H9 (cell line): ENCODE measurements around the gene DHRS1. TPM values are rescaled to one million over a fixed set of nuclear protein-coding genes. Genes with fewer than 3 reads are reported as not detected.

ENCODE experiments used
- DNase-seq: peaks from one replicate; pipeline ENCODE4 v3.0.0-alpha.2; 2017
- H2AFZ ChIP-seq: one replicate; pipeline ENCODE4 v1.6.1; 2013; ENCODE audit warnings: mild to moderate bottlenecking, low read length, control low read depth, moderate library complexity
- H2AK5ac ChIP-seq: 2 replicates; pipeline ENCODE4 v1.6.1; 2013; ENCODE audit warnings: low read length, control low read depth, mixed read lengths; ENCODE audit not compliant: insufficient read length
- H2BK120ac ChIP-seq: one replicate; pipeline ENCODE4 v1.6.1; 2013; ENCODE audit warnings: low read depth, mild to moderate bottlenecking, low read length, control low read depth, inconsistent platforms; ENCODE audit not compliant: poor library complexity, severe bottlenecking
- H2BK12ac ChIP-seq: 2 replicates; pipeline ENCODE4 v1.6.1; 2013; ENCODE audit warnings: low read length, control low read depth, mixed read lengths, low read depth; ENCODE audit not compliant: insufficient read length
- H2BK15ac ChIP-seq: 2 replicates; pipeline ENCODE4 v1.6.1; 2013; ENCODE audit warnings: low read depth, low read length, control low read depth
- H2BK20ac ChIP-seq: one replicate; pipeline ENCODE4 v1.6.1; 2013; ENCODE audit warnings: low read depth, mild to moderate bottlenecking, low read length, control low read depth, inconsistent platforms; ENCODE audit not compliant: poor library complexity, severe bottlenecking
- H2BK5ac ChIP-seq: 2 replicates; pipeline ENCODE4 v1.6.1; 2013; ENCODE audit warnings: low read length, control low read depth, mixed read lengths; ENCODE audit not compliant: insufficient read length
- H3K14ac ChIP-seq: 2 replicates; pipeline ENCODE4 v1.6.1; 2013; ENCODE audit warnings: low read length, control low read depth; ENCODE audit not compliant: insufficient read depth
- H3K18ac ChIP-seq: 2 replicates; pipeline ENCODE4 v1.6.1; 2013; ENCODE audit warnings: low read depth, mild to moderate bottlenecking, mixed read lengths, low read length, control low read depth; ENCODE audit not compliant: insufficient read length
- H3K23ac ChIP-seq: 2 replicates; pipeline ENCODE4 v1.6.1; 2013; ENCODE audit warnings: low read length, control low read depth, mixed read lengths, low read depth; ENCODE audit not compliant: insufficient read length
- H3K23me2 ChIP-seq: 2 replicates; pipeline ENCODE4 v1.6.1; 2013; ENCODE audit warnings: low read depth, mild to moderate bottlenecking, mixed read lengths, low read length, control low read depth; ENCODE audit not compliant: insufficient read length, poor library complexity, severe bottlenecking
- H3K27ac ChIP-seq: 2 replicates; pipeline ENCODE4 v1.5.1; 2013; ENCODE audit warnings: low read length, control low read depth, mixed read lengths, low read depth; ENCODE audit not compliant: insufficient read length
- H3K27me3 ChIP-seq: 2 replicates; pipeline ENCODE4 v1.6.1; 2013; ENCODE audit warnings: low read length, control low read depth, inconsistent platforms; ENCODE audit not compliant: insufficient read depth
- H3K4ac ChIP-seq: 2 replicates; pipeline ENCODE4 v1.6.1; 2013; ENCODE audit warnings: low read depth, mild to moderate bottlenecking, control low read depth, inconsistent platforms, low read length, moderate library complexity
- H3K4me1 ChIP-seq: 2 replicates; pipeline ENCODE4 v1.6.1; 2013; ENCODE audit warnings: low read length, control low read depth, inconsistent platforms; ENCODE audit not compliant: insufficient read depth
- H3K4me2 ChIP-seq: 2 replicates; pipeline ENCODE4 v1.6.1; 2013; ENCODE audit warnings: low read length, control low read depth, mixed read lengths; ENCODE audit not compliant: insufficient read length, insufficient read depth
- H3K56ac ChIP-seq: 2 replicates; pipeline ENCODE4 v1.6.1; 2013; ENCODE audit warnings: low read depth, mild to moderate bottlenecking, mixed read lengths, low read length, control low read depth; ENCODE audit not compliant: insufficient read length
- H3K79me1 ChIP-seq: 2 replicates; pipeline ENCODE4 v1.6.1; 2013; ENCODE audit warnings: low read depth, mild to moderate bottlenecking, moderate library complexity, low read length, control low read depth, inconsistent platforms; ENCODE audit not compliant: insufficient read depth, poor library complexity, severe bottlenecking
- H3K79me2 ChIP-seq: 2 replicates; pipeline ENCODE4 v1.6.1; 2013; ENCODE audit warnings: low read length, control low read depth, inconsistent platforms; ENCODE audit not compliant: insufficient read depth
- H3K9ac ChIP-seq: 2 replicates; pipeline ENCODE4 v1.6.1; 2013; ENCODE audit warnings: low read length, control low read depth, mixed read lengths; ENCODE audit not compliant: insufficient read length; ENCODE audit errors: extremely low read depth
- H3K9me3 ChIP-seq: one replicate; pipeline ENCODE4 v1.6.1; 2013; ENCODE audit warnings: low read depth, low read length, inconsistent platforms; ENCODE audit not compliant: control insufficient read depth
- H3T11ph ChIP-seq: one replicate; pipeline ENCODE4 v1.6.1; 2013; ENCODE audit warnings: mild to moderate bottlenecking, low read length, control low read depth, inconsistent platforms
- H4K20me1 ChIP-seq: one replicate; pipeline ENCODE4 v1.6.1; 2013; ENCODE audit not compliant: control insufficient read depth, insufficient read length, insufficient read depth
- H4K5ac ChIP-seq: 2 replicates; pipeline ENCODE4 v1.6.1; 2013; ENCODE audit warnings: low read depth, mild to moderate bottlenecking, mixed read lengths, low read length, control low read depth; ENCODE audit not compliant: insufficient read length
- H4K8ac ChIP-seq: replicated peaks from 2 replicates; pipeline ENCODE4 v1.6.1; 2013; ENCODE audit warnings: low read length, control low read depth, mixed read lengths, low read depth; ENCODE audit not compliant: insufficient read length
- H4K91ac ChIP-seq: 2 replicates; pipeline ENCODE4 v1.6.1; 2013; ENCODE audit warnings: low read depth, mild to moderate bottlenecking, moderate library complexity, mixed read lengths, low read length, control low read depth; ENCODE audit not compliant: insufficient read length
- H3K27ac Mint-ChIP-seq, 3 experiments: 2 replicates in 2 of 3; 3 replicates in 1 of 3; pipeline ENCODE4 v1.8.0; 2020 to 2021; ENCODE audit warnings: mixed read lengths in 3 of 3, mild to moderate bottlenecking in 1 of 3, moderate library complexity in 1 of 3
- H3K27me3 Mint-ChIP-seq: 2 replicates; pipeline ENCODE4 v1.8.0; 2021; ENCODE audit warnings: low read depth, mild to moderate bottlenecking, moderate library complexity, mixed read lengths
- H3K36me3 Mint-ChIP-seq, 3 experiments: 2 replicates in 2 of 3; 3 replicates in 1 of 3; pipeline ENCODE4 v1.8.0; 2020 to 2021; ENCODE audit warnings: low read depth in 3 of 3, mixed read lengths in 3 of 3; ENCODE audit not compliant: insufficient read depth in 1 of 3
- H3K4me1 Mint-ChIP-seq, 2 experiments: 2 replicates each; pipeline ENCODE4 v1.8.0; 2020; ENCODE audit warnings: mixed read lengths in 2 of 2
- H3K4me3 Mint-ChIP-seq, 2 experiments: 2 replicates in 1 of 2; 3 replicates in 1 of 2; pipeline ENCODE4 v1.8.0; 2020 to 2021; ENCODE audit warnings: mild to moderate bottlenecking in 2 of 2, mixed read lengths in 2 of 2, moderate library complexity in 1 of 2
- H3K9me3 Mint-ChIP-seq, 2 experiments: 2 replicates in 1 of 2; 3 replicates in 1 of 2; pipeline ENCODE4 v1.8.0; 2020; ENCODE audit warnings: mild to moderate bottlenecking in 2 of 2, mixed read lengths in 2 of 2, moderate library complexity in 1 of 2
- WGBS: extraction: QIAGEN DNeasy Blood & Tissue Kit; methylation state at CpG from one replicate; pipeline ENCODE4 v1.1.7; 2013; ENCODE audit warnings: missing lambda C conversion rate, low lambda C conversion rate, mixed read lengths; ENCODE audit not compliant: insufficient read length; ENCODE audit errors: extremely low coverage; 5-methylcytosine and 5-hydroxymethylcytosine counted together
- total RNA-seq: library from RNA; stranded (reverse); gene quantifications from 2 replicates; pipeline ENCODE4 v1.2.1, GENCODE V29; 2021
- TF ChIP-seq, protein P1 (sequence below): fragments of 200-600 bp; sonication (generic); conservative IDR thresholded peaks from 3 replicates; pipeline ENCODE4 v1.8.0; 2021; ENCODE audit warnings: antibody characterized with exemption, mild to moderate bottlenecking

Gene DHRS1
- total RNA-seq, 1 experiment from 2014 or later: 19.1 TPM

DNA sequence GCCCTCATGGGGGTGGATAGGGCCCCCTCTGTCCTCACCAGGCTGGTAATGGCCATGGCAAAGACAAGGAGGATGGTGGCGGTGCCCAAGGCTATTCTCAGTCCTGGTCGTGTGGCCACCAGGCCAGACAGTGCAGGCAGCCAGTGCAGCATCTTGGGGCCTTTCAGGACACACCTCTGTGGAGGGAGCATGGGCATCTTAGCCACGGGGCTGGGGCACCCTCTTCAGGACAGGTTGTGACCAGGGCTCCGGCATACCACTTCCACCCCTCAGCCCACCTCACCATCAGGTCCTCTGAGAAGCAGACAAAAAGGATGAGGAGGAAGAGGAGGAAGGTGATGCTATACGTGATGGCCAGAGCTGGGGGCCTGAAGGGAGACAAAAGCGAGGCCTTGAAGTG, 24.4 kb upstream of the DHRS1 start:
- no peaks in the 10 kb centered on the region for H3K79me1 ChIP-seq
- DNase-seq: no peak
- H4K8ac ChIP-seq: no peak overlapping the region
- no peak overlapping the region for H2BK120ac ChIP-seq
- H4K5ac ChIP-seq: no peak overlapping the region
- H3K14ac ChIP-seq: no peak overlapping the region; the same call in 1 of the 2 replicates
- H2BK12ac ChIP-seq: no peak overlapping the region
- H3K79me2 ChIP-seq: no peaks in the 10 kb centered on the region
- WGBS: no CpG with 5 or more reads among the region's 6 CpGs
- H3K18ac ChIP-seq: no peak overlapping the region
- Mint-ChIP-seq H3K36me3 (no peaks in the 10 kb centered on the region), H3K27me3 (peaks cover 61% of the 10 kb centered on the region), H3K27ac (no peak overlapping the region), H3K4me1 (no peaks in the 10 kb centered on the region), H3K4me3 (no peak overlapping the region), H3K9me3 (no peaks in the 10 kb centered on the region; a peak in 2 of 5 replicates)
- H3K27me3 ChIP-seq: peaks cover 2% of the 10 kb centered on the region; the same call in 1 of the 2 replicates
- H3K23ac ChIP-seq: no peak overlapping the region
- no peak overlapping the region for H2BK20ac ChIP-seq
- no peaks in the 10 kb centered on the region for H3K9me3 ChIP-seq
- TF ChIP-seq, protein P1, sequence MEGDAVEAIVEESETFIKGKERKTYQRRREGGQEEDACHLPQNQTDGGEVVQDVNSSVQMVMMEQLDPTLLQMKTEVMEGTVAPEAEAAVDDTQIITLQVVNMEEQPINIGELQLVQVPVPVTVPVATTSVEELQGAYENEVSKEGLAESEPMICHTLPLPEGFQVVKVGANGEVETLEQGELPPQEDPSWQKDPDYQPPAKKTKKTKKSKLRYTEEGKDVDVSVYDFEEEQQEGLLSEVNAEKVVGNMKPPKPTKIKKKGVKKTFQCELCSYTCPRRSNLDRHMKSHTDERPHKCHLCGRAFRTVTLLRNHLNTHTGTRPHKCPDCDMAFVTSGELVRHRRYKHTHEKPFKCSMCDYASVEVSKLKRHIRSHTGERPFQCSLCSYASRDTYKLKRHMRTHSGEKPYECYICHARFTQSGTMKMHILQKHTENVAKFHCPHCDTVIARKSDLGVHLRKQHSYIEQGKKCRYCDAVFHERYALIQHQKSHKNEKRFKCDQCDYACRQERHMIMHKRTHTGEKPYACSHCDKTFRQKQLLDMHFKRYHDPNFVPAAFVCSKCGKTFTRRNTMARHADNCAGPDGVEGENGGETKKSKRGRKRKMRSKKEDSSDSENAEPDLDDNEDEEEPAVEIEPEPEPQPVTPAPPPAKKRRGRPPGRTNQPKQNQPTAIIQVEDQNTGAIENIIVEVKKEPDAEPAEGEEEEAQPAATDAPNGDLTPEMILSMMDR: no peak
- no peaks in the 10 kb centered on the region for H4K20me1 ChIP-seq
- H3K56ac ChIP-seq: no peak overlapping the region
- no peak overlapping the region for H2BK5ac ChIP-seq
- H3K9ac ChIP-seq: no peak overlapping the region
- no peak overlapping the region for H2AK5ac ChIP-seq
- no peak overlapping the region for H3K4ac ChIP-seq
- no peak overlapping the region for H3K27ac ChIP-seq
- no peak overlapping the region for H2AFZ ChIP-seq
- H4K91ac ChIP-seq: no peak overlapping the region
- no peak overlapping the region for H3K4me2 ChIP-seq
- no peaks in the 10 kb centered on the region for H3K23me2 ChIP-seq
- H2BK15ac ChIP-seq: no peak overlapping the region
- no peaks in the 10 kb centered on the region for H3K4me1 ChIP-seq
- no peak overlapping the region for H3T11ph ChIP-seq
